D721Med (cell line): Measurements from ENCODE around the gene PTPN21.

Experiments
- DNase-seq: peaks from one replicate; pipeline ENCODE4 v3.0.0; 2011; ENCODE audit warnings: low spot score; ENCODE audit not compliant: insufficient read length
- FAIRE-seq: peaks from 2 replicates; lab custom pipeline; 2011; peaks lifted over from hg19 to GRCh38; lab: Jason Lieb, UNC
- TF ChIP-seq, protein P1 (sequence below): IDR thresholded peaks from 2 replicates; pipeline ENCODE4 v1.5.1; 2012; ENCODE audit warnings: mild to moderate bottlenecking, control low read depth; ENCODE audit not compliant: insufficient read depth; ENCODE audit errors: missing control alignments

Gene PTPN21

DNA sequence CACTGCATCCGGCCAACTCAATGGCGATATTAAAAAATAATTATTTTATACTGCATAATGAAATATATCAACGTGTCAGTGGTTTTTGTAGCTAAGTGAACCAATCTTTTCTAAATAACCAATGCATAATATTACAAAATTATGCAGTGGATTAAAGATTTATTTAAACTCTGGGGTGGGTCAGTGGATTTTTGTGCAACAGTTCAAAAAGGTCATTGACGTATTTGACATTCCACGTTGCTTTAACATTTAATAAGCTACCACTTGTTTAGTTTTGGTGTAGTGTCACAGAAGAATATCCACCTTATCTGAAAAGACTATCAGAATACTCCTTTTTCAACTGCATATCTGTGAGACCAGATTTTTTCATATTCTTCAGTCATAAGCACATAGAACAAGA, 10.6 kb upstream of the PTPN21 start:
- DNase-seq (no peak), FAIRE-seq (no peak)
- TF ChIP-seq, protein P1, sequence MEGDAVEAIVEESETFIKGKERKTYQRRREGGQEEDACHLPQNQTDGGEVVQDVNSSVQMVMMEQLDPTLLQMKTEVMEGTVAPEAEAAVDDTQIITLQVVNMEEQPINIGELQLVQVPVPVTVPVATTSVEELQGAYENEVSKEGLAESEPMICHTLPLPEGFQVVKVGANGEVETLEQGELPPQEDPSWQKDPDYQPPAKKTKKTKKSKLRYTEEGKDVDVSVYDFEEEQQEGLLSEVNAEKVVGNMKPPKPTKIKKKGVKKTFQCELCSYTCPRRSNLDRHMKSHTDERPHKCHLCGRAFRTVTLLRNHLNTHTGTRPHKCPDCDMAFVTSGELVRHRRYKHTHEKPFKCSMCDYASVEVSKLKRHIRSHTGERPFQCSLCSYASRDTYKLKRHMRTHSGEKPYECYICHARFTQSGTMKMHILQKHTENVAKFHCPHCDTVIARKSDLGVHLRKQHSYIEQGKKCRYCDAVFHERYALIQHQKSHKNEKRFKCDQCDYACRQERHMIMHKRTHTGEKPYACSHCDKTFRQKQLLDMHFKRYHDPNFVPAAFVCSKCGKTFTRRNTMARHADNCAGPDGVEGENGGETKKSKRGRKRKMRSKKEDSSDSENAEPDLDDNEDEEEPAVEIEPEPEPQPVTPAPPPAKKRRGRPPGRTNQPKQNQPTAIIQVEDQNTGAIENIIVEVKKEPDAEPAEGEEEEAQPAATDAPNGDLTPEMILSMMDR = no peak

DNA sequence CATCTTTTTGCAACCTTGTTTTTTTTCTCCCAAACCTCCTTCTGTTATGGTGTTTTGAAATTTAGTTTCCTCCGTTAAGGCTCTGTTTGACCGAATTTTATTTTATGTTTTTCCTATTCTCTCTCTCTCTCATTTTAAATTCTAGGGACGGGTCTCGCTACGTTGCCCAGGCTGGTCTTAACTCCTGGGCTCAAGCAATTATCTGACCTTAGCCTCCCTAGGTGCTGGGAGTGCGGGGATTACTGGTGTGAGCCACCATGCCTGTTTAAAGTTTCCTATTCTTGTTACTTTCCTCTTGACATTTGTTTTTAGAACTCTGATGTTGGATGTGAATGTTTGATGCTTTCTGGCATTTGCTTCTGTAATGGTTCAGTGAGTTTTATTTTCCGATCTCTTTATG, 9.0 kb upstream of the PTPN21 start:
- DNase-seq (no peak), FAIRE-seq (no peak)
- TF ChIP-seq, protein P1 = no peak

DNA sequence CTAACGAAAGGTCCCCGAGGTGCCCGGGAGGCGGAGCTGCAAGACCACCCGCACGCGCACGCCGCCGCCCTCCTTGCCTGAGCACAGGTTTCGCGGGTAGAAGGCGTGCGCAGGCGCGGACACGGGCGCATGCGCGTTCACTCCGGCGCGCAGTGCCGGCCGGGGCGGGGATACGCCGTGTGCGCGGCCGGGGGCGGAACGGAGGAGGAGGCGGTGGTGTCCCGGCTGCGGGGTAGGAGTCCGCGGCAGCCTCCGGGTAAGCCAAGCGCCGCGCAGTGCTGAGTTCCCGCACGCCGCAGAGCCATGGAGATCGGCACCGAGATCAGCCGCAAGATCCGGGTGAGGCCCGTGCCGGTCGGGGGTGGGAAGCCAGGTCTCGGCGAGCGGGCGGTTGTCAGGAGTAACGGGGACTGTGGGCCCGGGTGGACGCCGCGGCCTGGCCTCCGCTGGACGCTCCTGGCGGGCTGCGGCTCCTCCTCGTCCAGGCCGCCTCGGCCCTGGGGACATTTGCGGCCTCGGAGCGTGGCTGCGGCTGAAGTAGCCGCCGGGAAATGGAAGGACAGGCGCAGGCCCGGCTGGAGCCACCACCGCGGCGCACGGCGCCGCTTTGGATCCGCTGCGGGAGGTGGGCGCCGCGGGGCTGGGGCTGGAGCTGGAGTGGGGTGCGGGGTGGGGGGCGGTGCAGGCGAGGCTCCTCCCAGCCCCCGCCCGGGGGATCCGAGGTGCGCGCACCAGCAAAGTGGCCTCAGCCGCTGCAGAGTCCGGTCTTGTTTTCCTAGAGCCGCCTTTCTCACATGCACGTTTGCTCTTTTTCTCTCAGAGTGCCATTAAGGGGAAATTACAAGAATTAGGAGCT, 8.3 kb upstream of the PTPN21 start, which contains the start of gene ZC3H14:
Gene ZC3H14, plus strand, starts transcription at position 207 of the 856 bp plus-strand sequence. Its CDS starts 97 bp downstream, at position 304.
- TF ChIP-seq, protein P1 = no peak
- FAIRE-seq (no peak), DNase-seq (peak; percentile 70)

DNA sequence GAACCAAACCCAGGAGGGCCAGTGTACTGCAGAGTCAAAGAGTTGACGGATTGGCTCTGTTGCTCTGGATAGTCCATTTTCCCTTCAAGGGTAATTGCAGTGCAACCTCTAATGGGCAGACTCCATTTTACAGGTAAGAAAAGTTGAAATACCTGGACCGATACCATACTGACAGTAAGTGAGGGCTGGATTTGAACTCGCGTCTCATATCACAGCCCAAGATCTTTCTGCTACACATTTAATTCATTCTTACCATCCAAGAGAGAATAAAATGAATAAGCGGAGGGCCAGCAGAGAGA, 7.7 kb upstream of the PTPN21 start:
- FAIRE-seq (no peak), DNase-seq (no peak)
- TF ChIP-seq, protein P1 = no peak

DNA sequence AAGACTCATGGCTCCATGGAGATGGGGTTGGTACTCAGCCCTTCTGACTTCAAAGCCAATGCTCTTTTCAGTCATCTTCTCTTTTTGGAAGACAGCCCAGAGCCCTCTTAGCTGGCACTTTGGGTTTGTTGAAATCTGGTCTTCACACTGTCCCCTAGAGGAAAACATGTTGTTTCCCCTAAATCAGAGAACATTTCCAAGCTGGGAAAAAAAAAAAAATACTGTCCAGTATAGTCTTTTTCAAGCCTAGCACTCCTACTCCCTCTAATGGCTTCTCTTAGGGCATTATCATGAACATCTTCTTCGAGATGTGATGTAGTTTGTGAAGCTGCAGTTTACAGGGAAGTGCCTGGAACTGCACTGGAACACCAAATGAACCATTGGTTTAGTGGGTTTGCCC, 5.0 kb upstream of the PTPN21 start:
- TF ChIP-seq, protein P1 = peak; percentile 54
- FAIRE-seq (no peak), DNase-seq (no peak)

DNA sequence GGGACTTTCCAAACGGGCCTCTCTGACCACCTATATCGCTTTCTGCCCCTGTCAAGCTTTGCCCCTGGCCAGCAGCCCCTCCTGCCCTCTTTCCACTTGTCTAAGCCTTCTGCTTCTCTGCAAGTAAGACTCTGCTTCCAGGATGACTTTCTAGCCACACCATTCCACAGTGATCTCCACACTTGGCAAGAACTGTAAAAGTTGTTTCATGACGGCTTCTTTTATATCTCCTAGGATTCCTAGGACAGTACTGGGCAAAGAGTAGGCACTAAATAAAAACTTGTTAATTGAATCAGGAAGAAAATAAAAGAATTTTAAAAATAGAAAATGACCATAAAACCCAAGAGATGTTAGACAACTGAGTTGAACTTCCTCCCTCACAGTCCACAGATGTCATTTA, 1.8 kb upstream of the PTPN21 start:
- FAIRE-seq (no peak), DNase-seq (no peak)
- TF ChIP-seq, protein P1 = no peak

DNA sequence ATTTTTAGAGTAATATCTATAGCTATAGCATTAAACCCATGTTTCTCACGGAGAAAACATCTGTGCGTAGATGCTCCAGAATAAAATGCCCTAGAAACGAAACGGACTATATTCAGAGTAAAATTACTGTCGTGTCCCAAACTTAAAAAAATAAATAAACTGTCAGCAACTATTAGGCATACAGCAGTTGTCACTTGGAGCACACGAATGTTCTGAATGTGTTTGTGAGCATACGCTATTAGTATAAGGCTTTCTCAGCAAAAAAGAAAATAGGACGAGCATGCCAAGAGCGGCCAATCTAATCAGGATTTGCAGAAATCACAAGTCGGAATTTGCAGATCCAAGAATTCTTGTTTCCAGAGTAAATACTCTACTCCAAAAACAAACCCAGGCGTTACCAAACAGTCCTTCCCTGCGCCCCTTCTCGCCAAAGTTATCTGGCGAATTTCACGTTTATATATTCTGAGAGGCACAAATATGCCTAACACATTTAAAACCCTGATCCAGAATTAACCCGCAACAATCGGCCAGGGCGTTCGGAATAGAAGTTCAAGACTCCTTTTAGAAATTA, 836 bp downstream of the PTPN21 start:
- TF ChIP-seq, protein P1 = no peak
- no peak for FAIRE-seq
- no peak for DNase-seq
